IMR-90 (cell line): ENCODE measurements around the gene ZBED4. TPM values are rescaled to one million over a fixed set of nuclear protein-coding genes. Genes with fewer than 3 reads are reported as not detected.

Experiments
- ATAC-seq: fragments of 200-7000 bp; cut with Tn5 transposase; 2 replicates; pipeline ENCODE4 v1.9.1; 2020; ENCODE audit warnings: low read depth, mild to moderate bottlenecking, moderate library complexity
- BruUV-seq: library from RNA; stranded (reverse); fragments of 400-500 nt; replicated peaks from 2 replicates; lab custom pipeline; 2021; lab: Mats Ljungman, UMichigan
- CTCF ChIA-PET: fragments of 300-600 bp; formaldehyde crosslinking; extraction: SDS; loops from one replicate; lab custom pipeline; 2021; ENCODE audit warnings: antibody characterized with exemption; lab: Yijun Ruan, JAX
- POLR2A ChIA-PET: fragments of 300-600 bp; sonication (Branson Sonifier 250); formaldehyde crosslinking; loops from one replicate; lab custom pipeline; 2022; ENCODE audit warnings: antibody characterized with exemption; ENCODE audit not compliant: unreplicated experiment; lab: Charles Lee
- DNase-seq: peaks from one replicate; pipeline ENCODE4 v3.0.0; 2013
- H2AFZ ChIP-seq: replicated peaks from 2 replicates; pipeline ENCODE3; 2013; ENCODE audit warnings: low read length, mild to moderate bottlenecking; ENCODE audit not compliant: poor library complexity
- H2AK5ac ChIP-seq: 2 replicates; pipeline ENCODE4 v1.6.1; 2013; ENCODE audit warnings: low read depth, low read length, inconsistent platforms
- H2AK9ac ChIP-seq: replicated peaks from 2 replicates; pipeline ENCODE3; 2013; ENCODE audit warnings: mild to moderate bottlenecking, low read depth, low read length, moderate library complexity; ENCODE audit not compliant: poor library complexity
- H2BK120ac ChIP-seq: 2 replicates; pipeline ENCODE4 v1.6.1; 2013; ENCODE audit warnings: low read depth, low read length, inconsistent platforms
- H2BK15ac ChIP-seq: 3 replicates; pipeline ENCODE4 v1.6.1; 2013; ENCODE audit warnings: low read depth, low read length, inconsistent platforms
- H2BK20ac ChIP-seq: 2 replicates; pipeline ENCODE4 v1.6.1; 2013; ENCODE audit warnings: low read depth, mild to moderate bottlenecking, inconsistent platforms, low read length, moderate library complexity
- H2BK5ac ChIP-seq: 2 replicates; pipeline ENCODE4 v1.6.1; 2013; ENCODE audit warnings: mild to moderate bottlenecking, low read depth, low read length, inconsistent platforms; ENCODE audit not compliant: poor library complexity, severe bottlenecking
- H3K14ac ChIP-seq: replicated peaks from 2 replicates; pipeline ENCODE4 v1.6.1; 2013; ENCODE audit warnings: low read depth, low read length, inconsistent platforms
- H3K18ac ChIP-seq: 2 replicates; pipeline ENCODE4 v1.6.1; 2013; ENCODE audit warnings: low read depth, low read length, control low read depth
- H3K23ac ChIP-seq: 2 replicates; pipeline ENCODE4 v1.6.1; 2013; ENCODE audit warnings: low read depth, low read length, inconsistent platforms
- H3K27ac ChIP-seq: 2 replicates; pipeline ENCODE4 v1.5.1; 2013; ENCODE audit warnings: mild to moderate bottlenecking, control low read depth, low read length; ENCODE audit not compliant: insufficient read depth
- H3K27me3 ChIP-seq: 2 replicates; pipeline ENCODE4 v1.6.1; 2013; ENCODE audit warnings: low read length; ENCODE audit not compliant: control insufficient read depth, insufficient read depth
- H3K36me3 ChIP-seq: 2 replicates; pipeline ENCODE4 v1.6.1; 2013; ENCODE audit warnings: low read length, mixed read lengths; ENCODE audit not compliant: control insufficient read depth, insufficient read depth
- H3K4ac ChIP-seq: 2 replicates; pipeline ENCODE4 v1.6.1; 2013; ENCODE audit warnings: low read depth, low read length, inconsistent platforms
- H3K4me1 ChIP-seq: 2 replicates; pipeline ENCODE4 v1.6.1; 2013; ENCODE audit warnings: low read length, mixed read lengths; ENCODE audit not compliant: control insufficient read depth, insufficient read depth
- H3K4me2 ChIP-seq: 2 replicates; pipeline ENCODE4 v1.6.1; 2013; ENCODE audit warnings: low read depth, mild to moderate bottlenecking, control low read depth, low read length, moderate library complexity
- H3K4me3 ChIP-seq: 2 replicates; pipeline ENCODE4 v1.5.1; 2013; ENCODE audit warnings: low read depth, mild to moderate bottlenecking, control low read depth, low read length, moderate library complexity; ENCODE audit not compliant: insufficient read depth
- H3K56ac ChIP-seq: 2 replicates; pipeline ENCODE4 v1.6.1; 2013; ENCODE audit warnings: low read length, inconsistent platforms; ENCODE audit not compliant: insufficient read depth; ENCODE audit errors: extremely low read depth
- H3K79me1 ChIP-seq, 2 experiments: 2 replicates each; pipeline ENCODE4 v1.6.1; 2013; ENCODE audit warnings: low read length in 2 of 2, inconsistent platforms in 1 of 2, low read depth in 1 of 2
- H3K9ac ChIP-seq: 2 replicates; pipeline ENCODE4 v1.6.1; 2013; ENCODE audit warnings: low read depth, low read length, control low read depth
- H3K9me1 ChIP-seq: 2 replicates; pipeline ENCODE4 v1.6.1; 2013; ENCODE audit warnings: low read length, inconsistent platforms; ENCODE audit not compliant: insufficient read depth
- H3K9me3 ChIP-seq: 2 replicates; pipeline ENCODE4 v1.6.1; 2013; ENCODE audit warnings: low read length; ENCODE audit not compliant: control insufficient read depth, insufficient read depth
- H4K20me1 ChIP-seq: 2 replicates; pipeline ENCODE4 v1.6.1; 2013; ENCODE audit warnings: low read length, inconsistent platforms; ENCODE audit not compliant: insufficient read depth
- H4K5ac ChIP-seq: 2 replicates; pipeline ENCODE4 v1.6.1; 2013; ENCODE audit warnings: mild to moderate bottlenecking, low read depth, low read length, control low read depth
- H4K8ac ChIP-seq, 2 experiments: 2 replicates each; pipeline ENCODE4 v1.6.1; 2013; ENCODE audit warnings: low read depth in 2 of 2, low read length in 2 of 2, control low read depth in 1 of 2, inconsistent platforms in 1 of 2
- H4K91ac ChIP-seq: 2 replicates; pipeline ENCODE4 v1.6.1; 2013; ENCODE audit warnings: low read depth, low read length, inconsistent platforms; ENCODE audit not compliant: insufficient read depth
- BHLHE40 ChIP-seq: fragments of 150-350 bp; IDR thresholded peaks from 2 replicates; pipeline ENCODE4 v1.6.1; 2016; ENCODE audit warnings: mild to moderate bottlenecking, low read depth, low read length
- CHD1 ChIP-seq: IDR thresholded peaks from 2 replicates; pipeline ENCODE4 v1.6.1; 2012; ENCODE audit warnings: low read depth, low read length, improper control_type of control experiment
- FOS ChIP-seq: fragments of 150-350 bp; IDR thresholded peaks from 2 replicates; pipeline ENCODE4 v1.6.1; 2016; ENCODE audit warnings: low read depth, low read length
- MAZ ChIP-seq: IDR thresholded peaks from 2 replicates; pipeline ENCODE4 v1.6.1; 2012; ENCODE audit warnings: low read depth, mild to moderate bottlenecking, low read length, improper control_type of control experiment, moderate library complexity, borderline replicate concordance
- POLR2A ChIP-seq: IDR thresholded peaks from 2 replicates; pipeline ENCODE4 v1.6.1; 2012; ENCODE audit warnings: mild to moderate bottlenecking, low read depth, low read length
- RAD21 ChIP-seq: IDR thresholded peaks from 2 replicates; pipeline ENCODE4 v1.6.1; 2012; ENCODE audit warnings: low read length, improper control_type of control experiment
- RFX5 ChIP-seq: IDR thresholded peaks from 2 replicates; pipeline ENCODE4 v1.8.0; 2012; ENCODE audit warnings: low read depth, mild to moderate bottlenecking, low read length, moderate library complexity
- WGBS, 2 experiments: methylation state at CpG; one replicate each; pipeline versions ENCODE4 v1.1.5 to v1.1.7; 2013; ENCODE audit warnings: missing lambda C conversion rate in 2 of 2; ENCODE audit not compliant: insufficient read length in 1 of 2; ENCODE audit errors: extremely low coverage in 2 of 2; 5-methylcytosine and 5-hydroxymethylcytosine counted together
- dilution Hi-C: fragments of 300-500 bp; cut with HindIII; formaldehyde crosslinking; loops from one replicate; pipeline ENCODE4 v1.14.3; 2018; ENCODE audit warnings: low sequenced_read_pairs; ENCODE audit not compliant: unreplicated experiment
- in situ Hi-C: fragments of 300-500 bp; cut with MboI; formaldehyde crosslinking; loops from 3 replicates; pipeline ENCODE4 v1.14.3; 2019; ENCODE audit warnings: low sequenced_read_pairs, inconsistent platforms, mixed read lengths
- intact Hi-C: fragments of 100-400 bp; cut with micrococcal nuclease; formaldehyde crosslinking; loops from 2 replicates; pipeline ENCODE4 v1.10.0; 2022
- polyA plus RNA-seq, 3 experiments: library from polyadenylated mRNA; depleted of rRNA; stranded (reverse); fragments of >200 nt; gene quantifications; 2 replicates each; pipeline ENCODE4 v1.2.3, GENCODE V29; 2012; ENCODE audit warnings: low replicate concordance in 1 of 3
- total RNA-seq: library from RNA; depleted of rRNA; stranded (reverse); fragments of >200 nt; gene quantifications from 2 replicates; pipeline ENCODE4 v1.2.3, GENCODE V29; 2012
- TF ChIP-seq, protein P1 (sequence below): fragments of 150-350 bp; IDR thresholded peaks from 2 replicates; pipeline ENCODE4 v1.6.1; 2017; ENCODE audit warnings: mild to moderate bottlenecking, antibody characterized with exemption, low read length, low read depth
- TF ChIP-seq, protein P2 (sequence below): conservative IDR thresholded peaks from 2 replicates; pipeline ENCODE4 v1.5.1; 2012; ENCODE audit warnings: mild to moderate bottlenecking, low read depth, low read length, improper control_type of control experiment

ZBED4 gene
- total and polyA plus RNA-seq, 2 of the 4 experiments (the other 2 are of a cell fraction): 9.3 to 10.5 TPM

DNA sequence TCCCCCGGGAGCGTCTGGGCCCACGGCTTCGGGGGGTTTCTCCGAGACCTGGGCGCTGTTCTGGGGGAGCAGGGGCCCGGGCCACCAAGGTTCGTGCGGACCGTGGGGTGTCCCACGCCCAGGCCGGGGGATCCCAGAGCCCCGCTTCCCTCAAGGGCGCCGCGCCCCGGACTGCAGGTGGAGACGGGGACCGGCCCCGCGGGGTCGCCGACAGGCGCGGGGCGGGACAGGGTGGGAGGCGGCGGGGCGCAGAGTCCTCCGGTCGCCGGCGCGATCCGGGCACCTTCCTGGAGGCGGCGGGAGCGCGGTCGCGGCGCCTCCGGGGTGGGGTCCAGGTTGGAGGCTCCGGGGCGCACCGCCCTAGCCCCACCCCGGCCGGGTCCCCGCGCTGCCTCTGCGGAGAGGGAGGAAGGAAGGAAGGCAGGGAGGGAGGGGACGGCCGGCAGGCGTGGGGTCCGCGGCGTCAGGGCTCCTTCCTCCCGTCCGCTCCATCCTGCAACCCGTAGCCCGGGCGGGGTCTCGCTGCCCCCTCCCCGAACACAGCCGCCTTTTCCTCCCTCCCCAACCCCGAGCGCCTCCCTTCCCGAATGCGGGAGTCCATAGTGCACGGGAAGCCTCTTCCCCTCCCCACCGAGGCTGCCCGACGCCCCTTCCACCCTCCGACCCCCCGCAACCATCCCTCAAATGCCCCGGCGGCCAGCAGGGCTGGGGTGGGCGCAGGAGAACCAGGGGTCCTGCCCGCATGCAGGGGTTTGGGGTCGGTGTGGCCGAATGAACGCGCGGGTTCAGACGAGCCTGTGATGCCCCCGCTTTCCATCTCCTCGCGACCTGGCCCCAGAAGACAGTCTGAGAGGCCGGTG, 4.3 kb upstream of the ZBED4 start:
- H2AK5ac ChIP-seq: no peak overlapping the region
- H4K5ac ChIP-seq: no peak overlapping the region
- ATAC-seq: no peak
- H2AK9ac ChIP-seq: peak overlapping the region; percentile 3
- no peak overlapping the region for H3K23ac ChIP-seq
- no peak overlapping the region for H4K91ac ChIP-seq
- H3K9ac ChIP-seq: no peak overlapping the region
- no peak overlapping the region for H4K8ac ChIP-seq
- intact Hi-C loops (no loop called here), dilution Hi-C loops (no loop called here), in situ Hi-C loops (no loop called here)
- H2BK15ac ChIP-seq: no peak overlapping the region
- no peak overlapping the region for H3K27ac ChIP-seq
- no peaks in the 10 kb centered on the region for H3K9me1 ChIP-seq
- no peak overlapping the region for H3K18ac ChIP-seq
- no peaks in the 10 kb centered on the region for H3K4me1 ChIP-seq
- peak overlapping the region; percentile 14; the same call in 1 of the 2 replicates for H3K4me3 ChIP-seq
- no peak overlapping the region for H2BK5ac ChIP-seq
- H3K9me3 ChIP-seq: no peaks in the 10 kb centered on the region
- no peak overlapping the region for H2BK20ac ChIP-seq
- H2AFZ ChIP-seq: peak overlapping the region; percentile 44
- H4K20me1 ChIP-seq: peaks cover 2% of the 10 kb centered on the region; the same call in 1 of the 2 replicates
- H3K79me1 ChIP-seq: peaks cover 2% of the 10 kb centered on the region in 2 experiments; a peak in 1 of 4 replicates
- no peaks in the 10 kb centered on the region for H3K36me3 ChIP-seq
- DNase-seq: no peak
- no peak overlapping the region for H3K56ac ChIP-seq
- no peak overlapping the region for H2BK120ac ChIP-seq
- POLR2A ChIA-PET: no interaction called here
- H3K4me2 ChIP-seq: peak overlapping the region; percentile 27; the same call in 1 of the 2 replicates
- H3K27me3 ChIP-seq: peaks cover 61% of the 10 kb centered on the region
- no TSS peak for BruUV-seq
- WGBS, 2 experiments: 5% methylated on average over 19 of the region's 89 CpGs; no CpG with 5 or more reads in 1 of the 2 experiments
- no peak for TF ChIP-seq RAD21
- no peak for TF ChIP-seq MAZ
- TF ChIP-seq CHD1: no peak
- TF ChIP-seq POLR2A: no peak
- TF ChIP-seq, protein P1, sequence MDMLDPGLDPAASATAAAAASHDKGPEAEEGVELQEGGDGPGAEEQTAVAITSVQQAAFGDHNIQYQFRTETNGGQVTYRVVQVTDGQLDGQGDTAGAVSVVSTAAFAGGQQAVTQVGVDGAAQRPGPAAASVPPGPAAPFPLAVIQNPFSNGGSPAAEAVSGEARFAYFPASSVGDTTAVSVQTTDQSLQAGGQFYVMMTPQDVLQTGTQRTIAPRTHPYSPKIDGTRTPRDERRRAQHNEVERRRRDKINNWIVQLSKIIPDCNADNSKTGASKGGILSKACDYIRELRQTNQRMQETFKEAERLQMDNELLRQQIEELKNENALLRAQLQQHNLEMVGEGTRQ: no peak
- TF ChIP-seq, protein P2, sequence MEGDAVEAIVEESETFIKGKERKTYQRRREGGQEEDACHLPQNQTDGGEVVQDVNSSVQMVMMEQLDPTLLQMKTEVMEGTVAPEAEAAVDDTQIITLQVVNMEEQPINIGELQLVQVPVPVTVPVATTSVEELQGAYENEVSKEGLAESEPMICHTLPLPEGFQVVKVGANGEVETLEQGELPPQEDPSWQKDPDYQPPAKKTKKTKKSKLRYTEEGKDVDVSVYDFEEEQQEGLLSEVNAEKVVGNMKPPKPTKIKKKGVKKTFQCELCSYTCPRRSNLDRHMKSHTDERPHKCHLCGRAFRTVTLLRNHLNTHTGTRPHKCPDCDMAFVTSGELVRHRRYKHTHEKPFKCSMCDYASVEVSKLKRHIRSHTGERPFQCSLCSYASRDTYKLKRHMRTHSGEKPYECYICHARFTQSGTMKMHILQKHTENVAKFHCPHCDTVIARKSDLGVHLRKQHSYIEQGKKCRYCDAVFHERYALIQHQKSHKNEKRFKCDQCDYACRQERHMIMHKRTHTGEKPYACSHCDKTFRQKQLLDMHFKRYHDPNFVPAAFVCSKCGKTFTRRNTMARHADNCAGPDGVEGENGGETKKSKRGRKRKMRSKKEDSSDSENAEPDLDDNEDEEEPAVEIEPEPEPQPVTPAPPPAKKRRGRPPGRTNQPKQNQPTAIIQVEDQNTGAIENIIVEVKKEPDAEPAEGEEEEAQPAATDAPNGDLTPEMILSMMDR: no peak
- no peak for TF ChIP-seq FOS
- no peak for TF ChIP-seq BHLHE40
- no peak for TF ChIP-seq RFX5
- no peak overlapping the region for H3K4ac ChIP-seq
- CTCF ChIA-PET: no interaction called here
- no peak overlapping the region for H3K14ac ChIP-seq
